OCI-M2 (cell line): ENCODE results near the gene EGFL8.
A peak's percentile ranks its signal among the peaks of the same experiment; 100 is the strongest.
"Not testable (repeated sequence)": the region's sequence is repeated elsewhere in the genome, so short reads cannot be mapped to it uniquely, and the experiment has no call there.

Experiments used
- DNase-seq: peaks from one replicate; lab custom pipeline; 2025; ENCODE audit not compliant: unreplicated experiment; lab: John Stamatoyannopoulos, UW

EGFL8 gene

GRCh38 chr6:32164295-32164694 lies at the start of gene EGFL8:
EGFL8 (plus strand) TSS chr6:32164595; CDS start chr6:32166166, 1,571 bp downstream.
- DNase-seq, result no peak

GRCh38 chr6:32114796-32115195 lies 49.6 kb upstream of the EGFL8 start:
- DNase-seq, result no peak

GRCh38 chr6:32115623-32116022 lies 48.8 kb upstream of the EGFL8 start:
- DNase-seq, result no peak

GRCh38 chr6:32116674-32117073 lies 47.7 kb upstream of the EGFL8 start:
- DNase-seq, result no peak

GRCh38 chr6:32117461-32117860 lies 46.9 kb upstream of the EGFL8 start:
- no peak for DNase-seq

- peak; percentile 70 for DNase-seq
Measured at GRCh38 chr6:32118782-32119628, 45.4 kb upstream of the EGFL8 start.

GRCh38 chr6:32120573-32121059 lies 43.8 kb upstream of the EGFL8 start:
- no peak for DNase-seq

- DNase-seq, result no peak
Measured at GRCh38 chr6:32123681-32124080, 40.7 kb upstream of the EGFL8 start.

- DNase-seq, result no peak
Measured at GRCh38 chr6:32126880-32127279, 37.5 kb upstream of the EGFL8 start.

GRCh38 chr6:32127409-32127716 lies 37.0 kb upstream of the EGFL8 start:
- DNase-seq, result no peak

- peak; percentile 90 for DNase-seq
Measured at GRCh38 chr6:32127717-32128592, 36.4 kb upstream of the EGFL8 start, which contains the start of gene ATF6B. ATF6B (minus strand) TSS chr6:32128246; CDS start chr6:32128207, 39 bp downstream.

- no peak for DNase-seq
Measured at GRCh38 chr6:32128751-32129296, 35.6 kb upstream of the EGFL8 start.

GRCh38 chr6:32129297-32130088 lies 34.9 kb upstream of the EGFL8 start:
- no peak for DNase-seq

- DNase-seq, result peak; percentile 95
Measured at GRCh38 chr6:32131439-32131948, 32.9 kb upstream of the EGFL8 start.

GRCh38 chr6:32132110-32132509 lies 32.3 kb upstream of the EGFL8 start:
- no peak for DNase-seq

GRCh38 chr6:32133786-32134185 lies 30.6 kb upstream of the EGFL8 start:
- DNase-seq, result no peak

GRCh38 chr6:32137454-32137853 lies 26.9 kb upstream of the EGFL8 start:
- no peak for DNase-seq

- DNase-seq, result no peak
Measured at GRCh38 chr6:32139590-32139989, 24.8 kb upstream of the EGFL8 start.

GRCh38 chr6:32140420-32141046 lies 23.9 kb upstream of the EGFL8 start:
- DNase-seq, result no peak

GRCh38 chr6:32144238-32144637 lies 20.2 kb upstream of the EGFL8 start:
- not testable (repeated sequence) for DNase-seq
